ENCODE results near the gene OTUD7B. TPM values are rescaled to one million over a fixed set of nuclear protein-coding genes. Genes with fewer than 3 reads are reported as not detected.
A peak's percentile ranks its signal among the peaks of the same experiment; 100 is the strongest.

The OTUD7B gene
- total RNA-seq, 2 donors from 2014 or later: 18.9 to 26.4 TPM

DNA sequence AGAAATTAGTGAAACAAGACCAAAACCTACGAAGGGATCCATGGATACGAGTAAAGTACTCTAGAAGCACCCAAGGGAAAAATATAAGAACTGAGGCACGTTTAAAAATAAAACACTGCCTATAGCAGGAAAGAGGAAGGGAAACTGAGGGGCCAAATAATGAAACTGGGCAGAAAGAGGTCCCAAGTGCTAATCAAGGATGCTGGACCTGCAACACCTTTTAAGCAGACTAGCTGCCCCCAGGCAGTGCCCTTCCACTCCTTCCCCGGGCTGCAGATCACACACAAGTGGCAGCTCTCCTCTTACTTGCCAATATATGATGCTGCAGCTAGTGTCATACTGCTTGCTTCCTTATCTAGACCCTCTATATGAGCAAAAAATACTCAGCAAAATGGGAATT, 7.6 kb upstream of the OTUD7B start:
- H3K9me3 Mint-ChIP-seq: no peaks in the 10 kb centered on the region
- H3K4me1 Mint-ChIP-seq (ENCODE audit: low read depth in 2 of 2): no peaks in the 10 kb centered on the region
- DNase-seq (ENCODE audit: low spot score) (no peak), ATAC-seq (no peak)
- H3K4me3 Mint-ChIP-seq: no peak overlapping the region
- peaks cover 0 to 2% of the 10 kb centered on the region in 2 donors for H3K27me3 Mint-ChIP-seq
- no peak overlapping the region for H3K27ac Mint-ChIP-seq
- H3K36me3 Mint-ChIP-seq: no peaks in the 10 kb centered on the region

DNA sequence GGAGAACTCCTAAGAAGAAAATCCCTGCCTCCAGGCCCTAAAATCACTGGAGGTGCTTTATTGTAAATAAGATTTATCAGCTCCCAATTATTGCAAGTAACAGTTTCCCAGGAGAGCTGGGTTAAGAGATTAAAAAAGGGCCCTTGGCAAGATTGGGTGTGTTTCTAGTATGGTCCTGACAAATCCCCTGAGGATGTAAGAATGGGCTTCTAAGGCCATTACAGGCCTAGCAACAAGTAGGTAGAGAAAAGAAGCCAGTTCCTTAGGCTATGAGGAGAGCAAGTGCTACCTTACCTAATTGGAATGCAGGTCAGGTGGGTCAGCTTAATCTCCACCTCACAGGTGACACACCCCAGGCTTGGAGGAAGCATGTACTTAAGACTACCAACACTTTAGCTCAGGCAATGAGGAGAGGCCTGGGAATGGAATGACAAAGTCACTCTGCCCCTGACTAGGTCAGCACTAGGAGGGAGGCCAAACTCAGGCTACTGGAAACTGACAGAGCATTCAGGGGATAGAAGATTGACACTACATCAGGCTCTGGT, 6.8 kb upstream of the OTUD7B start:
- H3K27me3 Mint-ChIP-seq: peaks cover 0 to under 1% of the 10 kb centered on the region in 2 donors
- no peak overlapping the region for H3K4me3 Mint-ChIP-seq
- no peaks in the 10 kb centered on the region for H3K36me3 Mint-ChIP-seq

GRCh38 chr1:150015651-150016131, 5.2 kb upstream of the OTUD7B start:
- Mint-ChIP-seq H3K4me1 (ENCODE audit: low read depth in 2 of 2) (peaks cover 0 to 2% of the 10 kb centered on the region in 2 donors), H3K4me3 (no peak overlapping the region), H3K27ac (no peak overlapping the region), H3K27me3 (no peaks in the 10 kb centered on the region), H3K9me3 (no peaks in the 10 kb centered on the region), H3K36me3 (no peaks in the 10 kb centered on the region)
- no peak for ATAC-seq
- DNase-seq (ENCODE audit: low spot score): no peak

More for the DNA sequence above, 6.8 kb upstream of the OTUD7B start:
- DNase-seq (ENCODE audit: low spot score): no peak
- Mint-ChIP-seq H3K9me3 (no peaks in the 10 kb centered on the region), H3K4me1 (ENCODE audit: low read depth in 2 of 2) (no peaks in the 10 kb centered on the region), H3K27ac (no peak overlapping the region)
- no peak for ATAC-seq

DNA sequence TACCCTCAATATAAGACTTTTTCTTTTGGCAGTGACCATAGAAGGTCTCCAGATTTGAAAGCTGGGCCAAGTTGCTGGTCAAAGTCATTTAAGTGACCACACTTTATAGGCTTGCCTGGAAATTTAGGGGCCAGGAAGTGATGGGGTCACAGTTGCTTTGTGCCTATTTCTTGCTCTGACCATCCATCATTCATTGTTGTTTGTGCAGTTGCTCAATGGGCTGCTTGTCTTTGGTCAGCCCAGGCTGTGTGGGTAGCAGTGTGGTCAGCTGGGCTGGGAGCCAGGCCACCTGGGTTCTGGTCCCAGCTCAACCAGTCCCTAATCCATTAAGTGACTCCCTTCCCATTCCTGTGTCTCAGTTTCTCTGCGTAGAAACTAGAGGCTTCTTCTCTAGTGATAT, 2.1 kb upstream of the OTUD7B start:
- no peak for ATAC-seq
- Mint-ChIP-seq H3K4me3 (no peak overlapping the region), H3K27ac (no peak overlapping the region), H3K27me3 (no peaks in the 10 kb centered on the region), H3K4me1 (ENCODE audit: low read depth in 2 of 2) (peaks cover 19 to 24% of the 10 kb centered on the region in 2 donors), H3K9me3 (no peaks in the 10 kb centered on the region), H3K36me3 (no peaks in the 10 kb centered on the region)
- DNase-seq (ENCODE audit: low spot score): no peak

- H3K4me3 Mint-ChIP-seq: peak overlapping the region; percentile 99
- peaks cover 27 to 35% of the 10 kb centered on the region in 2 donors for H3K4me1 Mint-ChIP-seq (ENCODE audit: low read depth in 2 of 2)
- peak; percentile 52 to 59 for ATAC-seq
- H3K27me3 Mint-ChIP-seq: no peaks in the 10 kb centered on the region
- H3K9me3 Mint-ChIP-seq: no peaks in the 10 kb centered on the region
- DNase-seq (ENCODE audit: low spot score): peak; percentile 62
- H3K27ac Mint-ChIP-seq: peak overlapping the region; percentile 95 to 96
- H3K36me3 Mint-ChIP-seq: no peaks in the 10 kb centered on the region
Measured at GRCh38 chr1:150009604-150010392, 728 bp downstream of the OTUD7B start.

GRCh38 chr1:150008699-150009098, 1.8 kb downstream of the OTUD7B start:
- no peaks in the 10 kb centered on the region for H3K9me3 Mint-ChIP-seq
- H3K27me3 Mint-ChIP-seq: no peaks in the 10 kb centered on the region
- DNase-seq (ENCODE audit: low spot score): no peak
- H3K4me3 Mint-ChIP-seq: peak overlapping the region; percentile 99
- peaks cover 31 to 45% of the 10 kb centered on the region in 2 donors for H3K4me1 Mint-ChIP-seq (ENCODE audit: low read depth in 2 of 2)
- ATAC-seq: no peak
- H3K27ac Mint-ChIP-seq: peak overlapping the region in 1 of 2 donors; percentile 96
- peaks cover 4% of the 10 kb centered on the region for H3K36me3 Mint-ChIP-seq

- Mint-ChIP-seq H3K27ac (no peak overlapping the region), H3K9me3 (no peaks in the 10 kb centered on the region), H3K4me1 (ENCODE audit: low read depth in 2 of 2) (peaks cover 37 to 51% of the 10 kb centered on the region in 2 donors), H3K27me3 (no peaks in the 10 kb centered on the region), H3K4me3 (no peak overlapping the region), H3K36me3 (peaks cover 10% of the 10 kb centered on the region)
- no peak for ATAC-seq
- no peak for DNase-seq (ENCODE audit: low spot score)
Measured at GRCh38 chr1:150006881-150007421, 3.6 kb downstream of the OTUD7B start.

DNA sequence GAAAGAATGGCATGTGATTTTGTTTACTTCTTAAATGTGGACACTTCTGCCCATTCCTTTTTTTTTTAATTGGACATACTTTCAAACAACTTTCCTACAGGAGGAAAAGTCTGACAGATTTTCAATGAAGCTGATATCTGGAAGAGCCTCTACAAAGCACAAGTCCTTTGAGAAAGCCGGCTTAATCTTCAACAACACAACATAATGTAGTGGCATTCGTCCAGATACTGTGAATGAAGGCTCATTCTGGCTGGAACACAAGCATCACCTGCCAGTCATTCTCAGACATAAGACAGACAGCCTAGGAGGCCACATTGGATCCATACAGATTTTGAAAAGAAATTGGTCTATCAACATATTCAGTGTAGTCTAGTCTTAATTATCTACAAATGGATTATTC, 4.9 kb downstream of the OTUD7B start:
- Mint-ChIP-seq H3K9me3 (no peaks in the 10 kb centered on the region), H3K4me1 (ENCODE audit: low read depth in 2 of 2) (peaks cover 41 to 51% of the 10 kb centered on the region in 2 donors), H3K27me3 (no peaks in the 10 kb centered on the region), H3K36me3 (peaks cover 10% of the 10 kb centered on the region), H3K4me3 (no peak overlapping the region), H3K27ac (no peak overlapping the region)
- no peak for DNase-seq (ENCODE audit: low spot score)
- ATAC-seq: no peak

DNA sequence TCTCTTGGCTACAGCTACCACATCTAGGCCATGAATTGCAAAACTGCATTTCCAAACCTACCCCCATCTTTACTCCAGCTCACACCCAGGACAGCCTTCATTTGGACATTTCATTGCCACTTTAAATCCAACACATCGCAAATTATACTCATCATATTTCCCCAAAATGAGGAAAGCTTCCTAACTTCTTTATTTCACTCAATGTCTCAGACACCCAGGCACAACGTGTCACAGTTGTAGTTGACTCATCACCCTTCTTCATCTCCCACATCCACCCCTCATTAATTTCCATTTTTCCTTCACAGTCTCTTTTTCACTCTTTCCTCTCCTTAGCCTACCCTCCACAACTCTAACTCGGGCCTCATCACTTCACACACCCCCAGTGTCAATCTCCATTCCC, 6.7 kb downstream of the OTUD7B start:
- Mint-ChIP-seq H3K27ac (no peak overlapping the region), H3K9me3 (no peaks in the 10 kb centered on the region), H3K36me3 (peaks cover 16% of the 10 kb centered on the region), H3K4me3 (no peak overlapping the region), H3K27me3 (no peaks in the 10 kb centered on the region), H3K4me1 (ENCODE audit: low read depth in 2 of 2) (peaks cover 28 to 37% of the 10 kb centered on the region in 2 donors)
- DNase-seq (ENCODE audit: low spot score) (no peak), ATAC-seq (no peak)

- ATAC-seq (no peak), DNase-seq (ENCODE audit: low spot score) (no peak)
- H3K36me3 Mint-ChIP-seq: peaks cover 16% of the 10 kb centered on the region
Measured at GRCh38 chr1:150002217-150002616, 8.3 kb downstream of the OTUD7B start.

GRCh38 chr1:150001415-150001814, 9.1 kb downstream of the OTUD7B start:
- no peak for ATAC-seq
- peaks cover 29 to 38% of the 10 kb centered on the region in 2 donors for H3K4me1 Mint-ChIP-seq (ENCODE audit: low read depth in 2 of 2)
- no peak overlapping the region for H3K4me3 Mint-ChIP-seq
- no peak overlapping the region for H3K27ac Mint-ChIP-seq
- no peaks in the 10 kb centered on the region for H3K27me3 Mint-ChIP-seq
- H3K36me3 Mint-ChIP-seq: peaks cover 21% of the 10 kb centered on the region
- no peak for DNase-seq (ENCODE audit: low spot score)
- H3K9me3 Mint-ChIP-seq: no peaks in the 10 kb centered on the region

More at GRCh38 chr1:150002217-150002616, 8.3 kb downstream of the OTUD7B start:
- Mint-ChIP-seq H3K4me3 (no peak overlapping the region), H3K27ac (no peak overlapping the region), H3K27me3 (no peaks in the 10 kb centered on the region), H3K9me3 (no peaks in the 10 kb centered on the region), H3K4me1 (ENCODE audit: low read depth in 2 of 2) (peaks cover 35 to 38% of the 10 kb centered on the region in 2 donors)

DNA sequence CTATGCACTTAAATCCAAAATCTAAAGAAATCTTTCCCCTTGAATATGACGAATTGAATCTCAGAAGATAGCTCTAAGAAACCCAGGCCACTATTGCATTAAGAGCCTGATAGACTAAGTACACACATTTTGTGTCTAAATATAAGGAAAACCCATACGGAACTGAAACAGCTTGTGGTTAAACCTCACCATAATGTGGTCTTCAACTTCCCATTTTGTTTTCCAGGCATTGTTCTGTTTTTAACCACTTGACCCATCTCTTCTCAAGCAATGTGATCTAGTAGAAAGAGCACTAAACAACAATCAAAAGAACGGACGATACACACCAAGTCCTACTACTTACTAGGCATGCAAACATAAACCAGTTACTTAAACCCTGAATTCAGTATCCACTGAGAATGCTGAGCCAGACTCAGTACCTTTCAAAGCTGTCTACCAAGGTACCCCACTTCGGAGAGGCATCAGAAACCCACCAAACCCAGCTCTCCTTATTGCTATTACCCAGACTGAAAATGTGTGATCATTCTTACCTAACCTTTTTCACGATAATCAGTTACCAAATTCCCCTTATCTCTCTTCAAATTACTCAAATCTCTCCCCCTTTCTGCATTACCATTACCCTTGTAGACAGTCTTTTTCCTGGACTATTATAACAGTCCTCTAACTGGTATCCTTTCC, 12.8 kb downstream of the OTUD7B start:
- Mint-ChIP-seq H3K27ac (peak overlapping the region in 1 of 2 donors; percentile 0), H3K36me3 (peaks cover 18% of the 10 kb centered on the region), H3K9me3 (no peaks in the 10 kb centered on the region), H3K27me3 (no peaks in the 10 kb centered on the region), H3K4me3 (peak overlapping the region; percentile 44), H3K4me1 (ENCODE audit: low read depth in 2 of 2) (peaks cover 27 to 34% of the 10 kb centered on the region in 2 donors)
- DNase-seq (ENCODE audit: low spot score): no peak
- peak; percentile 57 to 74 for ATAC-seq

DNA sequence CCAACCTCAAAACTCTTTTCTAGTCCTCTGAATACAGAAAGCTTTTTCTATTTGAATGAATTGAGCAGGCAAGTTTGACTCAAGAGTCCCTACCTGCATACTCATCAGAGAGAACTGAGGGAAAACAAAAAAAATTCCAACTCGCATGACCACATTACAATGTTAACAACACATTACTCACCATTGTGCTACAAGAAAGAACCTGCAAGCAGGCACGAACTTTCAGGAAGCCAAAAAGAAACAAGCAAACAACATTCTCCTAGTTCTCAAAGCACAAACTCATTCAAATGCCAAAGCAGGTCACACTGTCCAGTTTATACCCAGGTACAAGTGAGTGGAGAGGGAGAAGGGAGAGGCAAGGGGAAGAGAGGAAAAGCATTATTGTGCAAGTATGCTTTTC, 14.6 kb downstream of the OTUD7B start:
- Mint-ChIP-seq H3K36me3 (peaks cover 18% of the 10 kb centered on the region), H3K9me3 (no peaks in the 10 kb centered on the region), H3K4me1 (ENCODE audit: low read depth in 2 of 2) (peaks cover 20 to 34% of the 10 kb centered on the region in 2 donors), H3K27me3 (no peaks in the 10 kb centered on the region), H3K27ac (peak overlapping the region in 1 of 2 donors; percentile 56), H3K4me3 (peak overlapping the region; percentile 53)
- DNase-seq (ENCODE audit: low spot score) (no peak), ATAC-seq (no peak)

Measured in natural killer cell treated with Interleukin-12 subunit alpha and Interleukin-12 subunit beta and Interleukin-15 and Interleukin-18, amount 100 ng/mL, for 72 hours (primary cell).